WI38 (cell line): ENCODE measurements around the gene SLC35G2.

Experiments
- H3K4me3 ChIP-seq: 2 replicates; pipeline ENCODE4 v1.5.1; 2011; ENCODE audit warnings: low read depth, mild to moderate bottlenecking, control low read depth, low read length
- CTCF ChIP-seq: IDR thresholded peaks from 2 replicates; pipeline ENCODE4 v1.5.1; 2012; ENCODE audit warnings: low read depth, mild to moderate bottlenecking, control low read depth, low read length

Gene SLC35G2

GRCh38 chr3:136842294-136842693 lies 23.4 kb downstream of the SLC35G2 start:
- H3K4me3 ChIP-seq, result no peak overlapping the region
- no peak for TF ChIP-seq CTCF

- H3K4me3 ChIP-seq, result no peak overlapping the region
- TF ChIP-seq CTCF, result no peak
Measured at GRCh38 chr3:136844724-136845123, 25.8 kb downstream of the SLC35G2 start.

- TF ChIP-seq CTCF, result no peak
- no peak overlapping the region for H3K4me3 ChIP-seq
Measured at GRCh38 chr3:136852180-136852579, 33.3 kb downstream of the SLC35G2 start.

- TF ChIP-seq CTCF, result no peak
- H3K4me3 ChIP-seq, result no peak overlapping the region
Measured at GRCh38 chr3:136856665-136857064, 37.7 kb downstream of the SLC35G2 start.

GRCh38 chr3:136858381-136858780 lies 39.5 kb downstream of the SLC35G2 start:
- no peak for TF ChIP-seq CTCF
- H3K4me3 ChIP-seq, result no peak overlapping the region

- TF ChIP-seq CTCF, result no peak
- peak overlapping the region; percentile 88 for H3K4me3 ChIP-seq
Measured at GRCh38 chr3:136860541-136860940, 41.6 kb downstream of the SLC35G2 start.

GRCh38 chr3:136861890-136862616 lies 43.1 kb downstream of the SLC35G2 start, which contains the start of gene NCK1:
Gene NCK1, plus strand, starts transcription at chr3:136862208. Its CDS starts 65,794 bp downstream, at chr3:136928002.
- no peak for TF ChIP-seq CTCF

More at GRCh38 chr3:136861890-136862616, 43.1 kb downstream of the SLC35G2 start, which contains the start of gene NCK1:
- H3K4me3 ChIP-seq, result peak within 1 kb of the TSS; percentile 88
